HG02970 (cell line): ENCODE measurements around the gene VASN.
"Not testable (repeated sequence)": the region's sequence is repeated elsewhere in the genome, so short reads cannot be mapped to it uniquely, and the experiment has no call there.

Experiments used
- ATAC-seq: cut with Tn5 transposase; IDR thresholded peaks from one replicate; pipeline ENCODE4 v1.9.1; 2021; ENCODE audit warnings: mild to moderate bottlenecking, moderate library complexity, moderate number of reproducible peaks; ENCODE audit not compliant: unreplicated experiment, low FRiP score

The VASN gene

DNA sequence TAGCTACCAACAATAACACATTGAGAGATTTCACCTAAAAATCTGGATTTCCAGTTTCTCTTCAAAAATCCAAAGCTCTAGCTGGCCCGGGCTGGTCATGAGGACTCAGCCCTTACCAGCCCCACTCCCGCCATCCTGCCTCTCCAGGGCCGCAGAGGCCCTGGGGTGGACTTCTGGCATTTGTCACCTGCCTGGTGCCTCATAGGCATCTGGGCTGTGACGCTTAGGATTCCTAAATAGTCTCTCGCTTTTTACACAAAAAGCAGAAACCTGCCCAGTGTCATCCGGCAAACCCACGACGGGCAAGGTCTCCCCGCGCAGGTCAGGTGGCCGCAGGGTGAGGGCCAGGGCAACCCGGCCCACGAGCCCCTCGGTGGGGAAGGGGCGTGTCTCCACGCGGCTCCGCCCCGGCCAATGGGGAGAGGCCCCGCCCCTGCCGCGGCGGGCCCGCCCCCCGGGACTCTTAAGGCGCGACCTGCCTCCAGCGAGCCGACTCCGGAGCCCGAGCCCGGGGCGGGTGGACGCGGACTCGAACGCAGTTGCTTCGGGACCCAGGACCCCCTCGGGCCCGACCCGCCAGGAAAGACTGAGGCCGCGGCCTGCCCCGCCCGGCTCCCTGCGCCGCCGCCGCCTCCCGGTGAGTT lies at the start of gene VASN:
Gene VASN (plus strand): TSS at position 492 of the 644 bp plus-strand sequence. CDS start 9,030 bp downstream, outside the sequence.
- ATAC-seq = no peak

DNA sequence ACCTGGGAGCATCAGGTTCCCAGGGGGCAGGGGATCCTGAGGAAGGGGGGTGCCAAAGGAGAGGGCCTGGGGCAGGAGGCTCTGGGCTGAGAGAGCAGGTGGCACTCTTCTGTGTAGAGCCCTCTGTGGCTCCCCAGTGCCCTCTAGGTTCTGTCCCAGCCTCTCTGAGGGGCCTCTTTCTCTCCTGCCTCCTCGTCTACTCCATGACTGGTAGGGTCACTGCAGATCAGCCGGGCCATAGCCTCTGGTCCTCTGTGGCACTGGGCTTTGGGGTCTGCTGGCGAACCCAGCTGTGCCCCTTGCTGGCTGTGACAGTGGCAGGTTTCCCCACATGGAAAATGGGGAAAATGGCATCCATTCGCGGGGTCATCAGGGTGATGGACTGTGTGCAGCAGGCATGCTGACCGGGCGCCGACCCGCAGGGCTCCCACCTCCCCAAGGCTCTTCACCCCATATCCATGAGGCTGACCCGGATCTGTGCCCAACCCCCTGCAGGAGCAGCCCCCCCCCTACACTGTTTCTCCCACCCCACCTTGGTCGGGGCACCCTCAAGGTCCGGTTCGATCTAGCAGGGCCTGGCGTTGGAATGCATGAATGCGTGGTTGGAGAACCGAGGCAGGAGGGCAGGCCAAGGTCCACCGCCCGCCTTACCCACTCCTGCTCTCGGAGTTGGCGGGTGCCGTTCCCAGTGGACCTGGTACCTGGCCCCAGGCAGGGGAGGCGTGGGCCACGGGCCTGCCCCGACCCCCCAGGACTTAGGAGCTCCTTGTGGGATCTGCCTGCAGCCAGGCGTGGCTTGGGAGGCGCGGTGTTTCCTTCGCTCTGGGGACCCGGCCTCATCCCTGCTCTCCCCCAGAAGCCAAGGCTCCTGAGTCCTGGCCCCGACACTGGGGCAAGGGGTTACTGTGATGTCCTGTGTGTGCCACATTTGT lies 49.3 kb upstream of the VASN start:
- ATAC-seq = no peak

DNA sequence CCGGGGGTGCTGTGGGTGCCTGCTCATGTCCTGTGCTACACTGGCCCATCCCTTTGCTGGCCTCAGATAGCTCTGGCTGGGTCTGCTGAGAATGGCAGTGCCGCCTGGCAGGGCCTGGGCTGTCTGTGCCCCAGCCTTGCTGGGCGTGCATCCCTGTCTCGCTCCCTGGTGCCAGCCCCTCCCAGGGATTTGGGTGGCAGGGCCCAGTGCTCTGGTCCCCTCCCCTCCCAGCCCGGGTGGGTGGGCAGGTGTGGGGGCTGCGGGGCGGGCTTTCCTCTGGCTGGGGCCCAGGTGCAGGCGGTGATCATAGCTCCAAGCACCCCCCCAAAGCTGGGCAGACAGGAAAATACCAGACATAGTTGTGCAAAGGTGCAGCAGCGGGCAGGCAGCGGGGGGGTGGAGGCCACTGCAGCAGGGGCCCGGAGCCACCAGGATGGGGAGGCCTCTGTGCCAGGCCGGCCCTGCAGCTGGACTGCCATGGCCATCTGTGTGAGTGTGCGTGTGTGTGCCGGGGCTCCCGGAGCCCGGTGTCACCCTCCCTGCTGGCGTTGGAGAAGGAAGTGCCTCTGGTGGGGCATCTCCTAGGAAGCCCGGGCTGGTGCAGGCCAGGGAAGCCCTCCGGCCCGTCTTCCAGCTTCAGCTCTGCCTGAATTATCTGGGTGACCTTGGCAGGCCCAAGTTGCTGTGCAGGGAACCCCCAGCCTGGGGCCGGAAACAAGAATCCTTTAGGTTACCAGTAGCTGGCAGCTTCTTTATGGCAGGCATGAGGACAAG lies 48.4 kb upstream of the VASN start:
- ATAC-seq = no peak

DNA sequence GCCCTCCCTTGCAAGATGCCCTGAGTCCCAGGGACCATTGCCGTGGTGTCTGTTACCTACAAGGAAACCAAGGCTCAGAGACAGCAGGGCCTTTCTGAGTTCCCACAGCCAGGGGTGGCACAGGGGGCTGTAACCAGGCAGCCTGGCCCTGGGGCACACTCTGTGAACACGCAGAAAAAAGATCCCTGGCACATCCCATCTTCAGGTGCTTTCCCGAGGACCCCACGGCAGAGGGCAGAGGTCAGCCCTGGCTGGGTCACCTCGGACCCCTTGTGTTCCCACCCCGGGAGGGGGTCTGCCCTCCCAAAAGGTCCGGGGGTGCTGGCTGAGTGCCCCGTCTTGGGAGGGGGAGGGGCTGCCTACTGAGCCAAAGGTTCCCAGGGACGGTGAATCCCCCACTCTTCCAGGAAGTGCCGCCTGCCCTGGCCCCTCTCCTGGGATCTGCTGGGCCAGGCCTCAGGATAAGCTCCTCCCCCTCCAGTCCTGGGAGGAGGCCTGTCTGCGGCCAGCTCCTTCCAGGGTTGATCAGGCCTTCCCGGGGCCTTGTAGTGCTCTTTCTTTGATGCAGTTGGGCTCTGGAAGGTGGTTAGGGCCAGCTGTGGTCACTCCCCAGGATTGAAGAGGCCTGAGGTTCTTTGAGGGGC lies 47.7 kb upstream of the VASN start:
- no peak for ATAC-seq

DNA sequence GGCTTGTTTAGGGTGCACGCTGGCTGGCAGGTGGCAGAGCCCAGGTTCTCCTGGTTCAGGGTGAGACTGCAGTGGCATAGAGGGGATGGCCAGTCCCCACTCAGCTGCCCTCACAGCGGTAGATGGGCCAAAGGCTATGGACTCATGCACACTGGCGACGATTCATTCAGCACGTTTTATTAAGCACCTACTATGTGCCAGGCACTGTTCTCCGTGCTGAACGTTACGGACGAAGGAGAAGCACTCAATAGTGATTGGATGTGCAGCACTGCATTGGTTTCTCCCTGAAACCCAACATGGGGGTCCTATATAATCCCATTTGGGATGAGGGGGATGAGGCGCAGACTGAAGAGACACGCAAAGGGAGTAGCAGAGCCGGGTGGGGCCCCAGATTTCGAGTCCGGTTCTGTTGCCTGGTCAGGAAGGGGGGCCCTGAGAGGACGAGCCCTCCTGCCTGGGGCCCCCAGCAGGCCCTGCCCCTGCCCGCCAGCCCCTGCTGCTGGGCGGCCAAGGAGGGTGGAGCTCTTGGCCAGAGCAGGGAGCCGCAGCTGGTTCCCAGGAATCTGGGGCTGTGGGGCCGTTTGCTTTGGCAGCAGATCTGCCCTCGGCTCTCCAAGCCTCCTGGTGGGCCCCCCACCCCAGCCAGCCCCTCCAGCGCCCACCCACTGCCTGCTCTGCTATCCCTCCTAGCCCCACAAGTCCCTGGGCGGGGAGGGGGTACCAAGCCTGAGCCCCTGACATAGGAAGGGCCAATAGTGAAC lies 47.0 kb upstream of the VASN start:
- ATAC-seq = no peak

DNA sequence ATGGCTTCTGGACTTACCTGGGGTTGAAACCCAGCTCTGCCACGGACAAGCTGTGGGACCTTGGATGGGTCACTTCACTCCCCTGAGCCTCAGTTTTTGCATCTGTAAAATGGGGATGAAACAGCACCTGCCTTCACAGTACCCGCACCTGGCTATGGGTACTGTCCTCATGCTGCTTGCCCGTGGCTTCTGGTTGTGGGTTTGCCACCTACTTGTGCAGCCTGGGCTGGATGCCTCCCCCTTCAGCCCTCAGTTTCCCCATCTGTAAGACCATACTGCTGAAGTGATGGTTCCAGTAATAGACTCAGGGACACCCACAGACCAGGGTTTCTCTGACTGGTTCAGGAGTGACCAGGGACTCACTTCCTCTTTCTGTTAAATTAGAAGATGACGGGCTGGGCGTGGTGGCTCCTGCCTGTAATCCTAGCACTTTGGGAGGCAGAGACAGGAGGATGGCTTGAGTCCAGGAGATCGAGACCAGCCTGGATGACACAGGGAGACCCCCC lies 46.3 kb upstream of the VASN start:
- ATAC-seq = no peak

DNA sequence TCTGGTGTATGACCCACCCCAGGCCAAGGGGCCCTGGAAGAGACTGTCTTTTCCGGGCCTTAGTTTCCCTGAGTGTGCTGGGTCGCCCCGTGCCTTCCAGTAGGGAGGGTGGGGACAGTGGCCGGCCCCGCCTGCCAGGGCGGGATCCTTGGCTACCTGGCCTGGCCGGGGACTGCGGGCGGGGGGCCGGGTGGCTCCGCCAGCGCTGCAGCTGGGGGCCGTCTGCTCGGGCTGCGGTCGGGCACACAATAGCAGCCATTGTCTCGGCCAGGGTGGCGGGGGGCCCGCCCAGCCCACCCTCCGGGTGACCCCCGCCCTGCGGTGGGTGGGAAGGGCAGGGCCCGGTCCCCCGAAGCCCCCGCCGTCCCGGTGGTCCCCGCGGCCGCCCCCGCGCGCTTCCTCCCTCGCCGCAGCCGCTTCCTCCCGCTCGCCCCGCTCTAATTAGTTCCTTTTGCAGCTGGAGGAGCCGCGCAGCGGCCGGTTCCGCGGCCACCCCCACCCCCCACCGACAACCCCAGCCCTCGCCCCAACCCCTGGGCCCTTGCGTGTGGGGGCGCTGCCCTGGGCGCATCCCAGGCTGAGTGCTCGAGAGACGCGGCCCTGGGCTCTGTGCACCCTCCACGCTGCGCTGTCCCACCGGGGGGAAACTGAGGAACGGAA lies 44.1 kb upstream of the VASN start:
- ATAC-seq = no peak

DNA sequence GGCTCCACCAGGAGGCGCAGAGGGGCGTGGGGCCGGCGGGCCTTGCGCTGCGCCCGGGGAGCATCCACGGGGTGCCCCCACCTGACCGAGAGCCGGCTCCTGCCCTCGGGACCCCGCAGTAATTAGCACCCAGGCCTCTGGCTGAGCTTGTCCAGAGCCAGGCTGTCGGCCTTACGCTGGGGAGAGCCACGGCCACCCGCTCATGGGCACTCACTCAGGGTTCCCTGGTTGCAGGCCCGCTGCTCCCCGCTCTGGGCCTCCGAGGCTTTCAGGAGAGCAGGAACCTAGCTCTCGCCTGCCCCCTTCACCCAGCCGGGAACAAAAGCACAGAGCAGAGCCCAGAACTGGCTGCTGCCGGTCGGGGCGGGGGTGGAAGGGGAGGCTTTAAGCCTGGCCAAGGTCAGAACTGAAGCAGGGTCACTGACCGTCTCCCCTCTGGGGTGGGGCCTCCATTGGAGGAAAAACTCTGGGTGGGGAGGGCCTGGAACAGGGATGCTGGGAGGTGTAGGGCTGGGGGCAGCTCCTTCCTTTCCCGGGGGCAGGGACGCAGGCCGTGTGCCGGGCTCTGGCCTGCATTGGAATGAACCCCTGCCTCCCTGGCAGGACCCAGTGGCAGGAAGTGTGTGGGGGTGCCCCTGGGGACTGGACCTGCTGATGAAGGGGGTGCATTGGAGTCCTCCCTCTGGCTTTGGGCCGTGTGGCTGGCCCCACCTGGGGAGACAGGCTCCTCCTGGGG lies 43.4 kb upstream of the VASN start:
- no peak for ATAC-seq

DNA sequence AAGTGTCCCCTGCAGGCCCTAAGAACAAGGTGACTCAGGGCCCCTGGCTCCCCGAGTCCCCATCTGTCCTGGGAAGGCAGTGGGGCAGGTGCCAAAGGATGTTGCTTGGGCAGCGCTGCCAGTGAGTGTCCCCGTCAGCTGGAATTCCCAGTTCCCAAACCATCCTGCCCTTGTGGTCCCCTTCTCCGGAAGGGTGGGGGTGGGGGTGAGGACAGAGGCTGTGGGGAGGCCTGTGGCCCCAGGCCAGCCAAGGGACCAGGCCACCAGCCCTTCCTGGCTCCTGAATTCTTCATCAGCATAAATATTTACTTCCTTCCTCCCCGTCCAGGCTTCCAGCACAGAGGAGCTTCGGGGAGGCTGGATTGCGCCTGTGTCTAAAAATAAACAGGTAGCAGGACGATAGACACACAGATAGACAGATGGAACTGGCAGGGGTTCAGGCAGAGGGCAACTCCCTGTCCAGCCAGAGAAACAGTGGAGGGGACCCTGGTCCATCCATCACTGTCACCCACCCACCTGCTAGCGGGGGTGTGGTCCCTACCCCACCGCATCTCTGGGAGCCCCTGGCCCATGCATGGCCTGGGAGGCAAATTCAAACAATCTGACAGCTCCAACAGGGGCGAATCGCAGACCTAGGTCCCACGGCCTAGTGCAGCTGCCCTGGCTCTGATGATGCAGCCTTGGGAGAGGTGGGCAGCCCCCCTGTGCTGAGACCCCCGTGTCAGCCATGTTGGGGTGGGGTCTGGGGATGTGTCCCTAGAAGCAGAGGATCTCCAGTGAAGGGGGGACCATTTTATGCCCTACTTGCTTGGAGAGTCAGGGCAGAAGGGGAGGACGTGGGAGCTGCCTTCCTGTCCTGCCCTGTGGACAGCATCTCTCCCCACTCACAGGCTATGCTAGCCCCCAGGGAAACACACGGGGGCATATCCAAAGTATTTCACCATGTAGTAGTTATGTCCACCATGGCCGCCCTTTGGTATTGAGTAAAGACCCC lies 42.6 kb upstream of the VASN start:
- no peak for ATAC-seq

DNA sequence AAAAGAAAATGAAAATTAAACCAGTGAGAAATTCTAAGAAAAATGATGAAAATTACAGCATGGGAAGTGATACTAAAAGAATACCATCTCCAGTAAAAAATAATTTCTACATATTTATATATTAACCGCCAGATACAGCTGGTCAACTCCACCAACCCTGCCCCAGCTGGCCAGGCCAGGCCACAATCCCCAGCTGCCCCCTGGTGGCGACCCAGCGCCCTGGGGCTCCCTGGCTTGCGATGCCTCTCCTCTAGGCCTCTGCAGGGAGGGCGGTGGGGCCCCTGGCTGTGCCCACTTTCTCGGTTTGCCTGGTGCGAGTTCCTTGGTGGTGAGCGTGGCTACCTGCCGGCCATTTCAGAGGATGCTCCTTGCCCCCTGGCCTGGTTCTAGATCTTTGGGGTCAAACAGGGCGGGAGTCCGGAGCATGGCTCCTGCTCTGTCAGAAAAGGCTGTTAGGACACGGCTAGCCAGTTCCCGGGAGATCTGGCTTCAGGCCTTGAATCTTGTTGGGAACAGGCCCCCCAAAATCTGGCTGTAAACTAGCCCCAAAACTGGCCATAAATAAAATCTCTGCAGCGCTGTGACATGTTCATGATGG lies 41.3 kb upstream of the VASN start:
- ATAC-seq = no peak

DNA sequence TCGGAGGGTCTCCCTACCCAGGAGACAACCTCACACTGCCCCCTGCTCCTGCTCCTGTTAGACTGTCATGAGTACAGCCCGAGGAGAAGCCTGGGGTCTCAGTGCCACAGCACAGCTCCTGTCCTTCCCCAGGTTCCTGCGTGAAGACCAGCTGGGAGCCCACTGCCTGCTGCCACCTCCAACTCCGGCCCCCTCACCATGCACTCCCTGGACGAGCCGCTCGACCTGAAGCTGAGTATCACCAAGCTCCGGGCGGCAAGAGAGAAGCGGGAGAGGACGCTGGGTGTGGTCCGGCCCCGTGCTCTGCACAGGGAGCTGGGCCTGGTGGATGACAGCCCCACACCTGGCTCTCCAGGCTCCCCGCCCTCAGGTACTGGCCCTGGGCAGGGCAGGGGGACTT lies 39.6 kb upstream of the VASN start:
- ATAC-seq = no peak

DNA sequence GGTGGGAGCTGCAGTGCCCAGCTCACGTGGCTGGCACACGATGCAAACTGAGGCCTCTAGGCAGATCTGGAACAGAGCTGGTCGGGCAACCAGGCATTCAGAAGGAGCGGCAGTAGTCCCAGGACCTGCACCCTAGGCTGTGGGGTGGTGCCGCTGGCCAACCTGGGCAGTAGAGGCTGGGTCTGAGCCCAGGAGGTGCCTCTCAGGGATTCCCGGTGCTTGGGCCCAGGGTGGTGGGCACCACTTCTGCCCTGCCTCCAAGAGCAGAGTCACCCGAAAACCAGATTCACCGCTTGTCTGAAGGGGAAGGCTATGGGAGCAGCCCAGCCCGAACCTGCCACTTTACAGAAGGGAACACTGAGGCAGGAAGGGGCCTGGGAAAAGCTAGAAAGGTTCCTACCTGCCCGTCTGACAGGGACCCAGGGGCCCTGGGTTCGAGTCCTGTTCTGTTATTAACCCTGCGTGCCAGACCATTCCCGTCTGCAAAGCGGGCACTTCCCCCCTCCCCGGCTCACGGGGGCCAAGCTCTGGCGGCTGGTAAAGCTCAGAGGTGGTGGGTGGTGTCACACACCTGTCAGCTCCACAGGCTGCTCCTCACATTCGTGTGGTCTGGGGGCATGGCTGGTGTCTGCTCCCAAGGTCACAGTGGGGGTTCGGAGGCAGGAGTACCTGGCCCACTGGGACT lies 38.9 kb upstream of the VASN start:
- ATAC-seq = no peak

DNA sequence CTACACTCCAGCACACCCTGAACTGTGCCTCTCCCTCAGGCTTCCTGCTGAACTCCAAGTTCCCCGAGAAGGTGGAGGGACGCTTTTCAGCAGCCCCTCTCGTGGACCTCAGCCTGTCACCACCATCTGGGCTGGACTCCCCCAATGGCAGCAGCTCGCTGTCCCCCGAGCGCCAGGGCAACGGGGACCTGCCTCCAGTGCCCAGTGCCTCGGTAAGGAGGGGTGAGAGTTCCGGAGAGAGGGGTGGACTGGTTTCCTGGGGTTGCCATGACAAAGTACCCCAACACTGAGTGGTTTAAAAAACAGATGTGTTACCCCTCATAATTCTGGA lies 38.4 kb upstream of the VASN start:
- ATAC-seq = no peak

DNA sequence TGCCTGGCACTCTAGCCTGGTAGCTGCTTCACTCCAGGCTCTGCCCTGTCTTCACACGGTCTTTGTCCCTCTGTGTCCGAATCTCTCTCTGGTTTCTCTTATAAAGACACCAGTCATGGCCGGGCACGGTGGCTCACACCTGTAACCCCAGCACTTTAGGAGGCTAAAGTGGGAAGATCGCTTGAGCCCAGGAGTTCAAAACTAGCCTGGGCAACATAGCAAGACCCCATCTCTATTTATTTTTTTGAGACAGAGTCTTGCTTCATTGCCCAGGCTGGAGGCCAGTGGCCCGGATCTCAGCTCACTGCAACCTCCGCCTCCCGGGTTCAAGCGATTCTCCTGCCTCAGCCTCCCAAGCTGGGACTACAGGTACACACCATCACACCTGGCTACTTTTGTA lies 37.9 kb upstream of the VASN start:
- not testable (repeated sequence) for ATAC-seq

DNA sequence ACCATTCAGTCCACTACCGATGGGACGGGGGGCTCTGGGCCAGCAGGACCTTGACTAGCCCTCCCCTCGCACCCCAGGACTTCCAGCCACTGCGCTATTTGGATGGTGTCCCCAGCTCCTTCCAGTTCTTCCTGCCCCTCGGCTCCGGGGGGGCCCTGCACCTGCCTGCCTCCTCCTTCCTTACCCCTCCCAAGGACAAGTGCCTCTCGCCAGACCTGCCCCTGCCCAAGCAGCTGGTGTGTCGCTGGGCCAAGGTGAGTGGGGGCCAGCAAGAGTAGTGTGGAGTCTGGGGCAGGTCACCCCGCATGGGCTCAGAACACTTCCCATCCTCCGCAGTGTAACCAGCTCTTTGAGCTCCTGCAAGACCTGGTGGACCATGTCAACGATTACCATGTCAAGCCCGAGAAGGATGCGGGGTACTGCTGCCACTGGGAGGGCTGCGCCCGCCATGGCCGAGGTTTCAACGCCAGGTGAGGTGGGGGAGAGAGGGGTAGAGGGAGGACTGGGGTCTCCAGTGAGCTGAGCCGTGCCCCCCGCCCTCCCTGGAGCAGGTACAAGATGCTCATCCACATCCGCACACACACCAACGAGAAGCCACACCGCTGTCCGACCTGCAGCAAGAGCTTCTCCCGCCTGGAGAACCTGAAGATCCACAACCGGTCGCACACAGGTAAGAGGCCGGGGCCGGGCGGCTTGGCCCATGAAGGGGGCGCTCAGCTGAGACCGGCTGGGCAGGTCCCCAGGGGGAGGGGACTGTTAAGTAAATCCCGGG lies 36.7 kb upstream of the VASN start:
- no peak for ATAC-seq
